GM19193 (cell line): ENCODE measurements around the gene NXNL1.

Experiments used
- POLR2A ChIP-seq: IDR thresholded peaks from 4 replicates; pipeline ENCODE4 v1.6.1; 2011; ENCODE audit not compliant: insufficient read depth, insufficient read length; ENCODE audit errors: extremely low read depth

Gene NXNL1

DNA sequence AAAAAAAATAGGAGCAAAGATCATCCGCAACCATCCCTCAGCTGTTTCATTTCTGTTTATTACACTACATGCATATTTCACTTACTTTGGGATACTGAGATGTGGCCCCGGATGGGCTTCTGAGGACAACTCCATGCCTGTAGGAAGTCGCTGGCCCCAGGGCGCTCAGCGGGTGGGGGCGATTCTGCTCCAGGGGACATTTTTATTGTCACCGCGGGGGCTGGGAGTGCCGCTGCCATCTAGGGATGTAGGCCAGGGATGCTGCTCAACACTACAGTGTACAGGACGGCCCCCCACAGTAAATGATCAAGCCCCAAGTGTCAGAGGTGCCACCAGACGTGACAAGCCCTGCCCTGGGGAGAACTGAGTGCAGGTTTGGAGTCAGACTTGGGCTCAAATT, 48.9 kb downstream of the NXNL1 start:
- no peak for TF ChIP-seq POLR2A

DNA sequence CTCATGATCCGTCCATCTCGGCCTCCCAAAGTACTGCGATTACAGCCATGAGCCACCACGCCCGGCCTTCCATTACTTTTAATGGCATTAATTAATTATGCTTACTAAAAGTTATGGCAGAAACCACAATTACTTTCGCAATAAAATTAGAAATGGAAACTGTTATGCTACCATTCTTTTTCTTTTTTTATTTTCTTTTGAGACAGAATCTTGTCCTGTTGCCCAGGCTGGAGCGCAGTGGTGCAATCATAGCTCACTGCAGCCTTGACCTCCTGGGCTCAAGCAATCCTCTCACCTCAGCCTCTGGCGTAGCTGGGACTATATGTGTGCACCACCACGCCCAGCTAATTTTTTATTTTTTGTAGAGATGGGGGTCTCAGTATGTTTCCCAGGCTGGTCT, 50.7 kb downstream of the NXNL1 start:
- TF ChIP-seq POLR2A, result no peak

DNA sequence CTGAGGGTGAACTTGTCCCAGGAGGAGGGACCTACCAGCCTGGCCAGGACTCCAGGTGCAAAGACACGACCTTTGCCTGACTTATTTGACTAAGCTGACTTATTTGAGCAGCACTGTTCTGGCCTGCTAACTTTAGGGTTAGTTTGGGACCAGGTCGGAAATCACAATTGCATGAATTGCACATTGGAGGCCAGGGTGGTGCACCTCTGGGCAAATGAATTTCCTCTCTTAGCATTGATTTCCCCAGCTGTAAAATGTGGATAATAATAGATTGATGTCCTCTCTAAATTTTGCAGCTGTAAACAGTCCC, 53.9 kb downstream of the NXNL1 start:
- TF ChIP-seq POLR2A, result no peak

DNA sequence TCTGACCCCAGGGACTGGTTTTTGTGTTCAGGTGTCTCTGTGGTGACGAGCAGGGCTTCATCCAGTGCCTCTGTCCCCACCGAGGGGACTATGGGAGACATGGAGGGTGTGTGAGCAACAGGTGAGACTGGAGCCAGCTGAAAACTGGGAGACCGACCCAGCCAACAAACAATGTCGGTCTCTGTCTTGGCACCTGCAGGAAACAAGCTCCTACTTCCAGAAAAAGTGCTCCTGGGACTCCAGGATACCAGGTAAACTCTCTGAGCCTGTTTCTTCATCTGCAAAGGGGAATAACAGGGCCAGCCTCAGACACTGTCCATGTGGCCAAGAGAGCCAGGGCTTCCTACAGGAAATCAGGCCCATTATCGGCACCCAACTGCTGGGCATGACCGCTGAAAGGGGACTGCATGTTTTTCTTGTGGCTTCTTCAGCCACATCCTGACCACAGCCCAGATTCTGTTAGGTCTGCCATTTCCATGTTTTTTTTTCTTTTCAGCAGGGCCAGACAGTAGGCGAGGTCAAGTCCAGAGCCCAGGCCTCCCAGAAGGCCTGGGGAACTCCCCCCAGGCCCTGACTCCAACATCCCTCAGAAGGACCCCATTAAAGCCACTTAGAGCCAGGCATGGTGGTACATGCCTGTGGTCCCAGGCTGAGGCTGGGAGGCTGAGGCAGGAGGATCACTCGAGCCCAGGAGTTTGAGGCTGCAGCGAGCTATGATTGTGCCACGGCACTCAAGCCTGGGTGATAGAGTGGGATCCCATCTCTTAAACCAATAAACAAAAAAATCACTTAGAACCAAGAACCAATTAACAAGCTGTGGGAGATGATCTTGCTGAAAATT, 54.5 kb downstream of the NXNL1 start:
- no peak for TF ChIP-seq POLR2A
